CD4-positive, alpha-beta T cell (primary cell): ENCODE data around the gene PRICKLE4. TPM values are rescaled to one million over a fixed set of nuclear protein-coding genes. Genes with fewer than 3 reads are reported as not detected.

Experiments
- ATAC-seq: fragments of 200-7000 bp; cut with Tn5 transposase; one replicate; pipeline ENCODE4 v1.10.0; 2022; ENCODE audit warnings: mild to moderate bottlenecking; ENCODE audit not compliant: poor library complexity
- CTCF ChIA-PET: fragments of 350-600 bp; sonication (Branson Sonifier 250); formaldehyde crosslinking; loops from one replicate; lab custom pipeline; 2021; ENCODE audit warnings: antibody characterized with exemption, inconsistent platforms; lab: Charles Lee
- POLR2A ChIA-PET: fragments of 350-600 bp; sonication (Branson Sonifier 250); formaldehyde crosslinking; loops from one replicate; lab custom pipeline; 2021; ENCODE audit warnings: antibody characterized with exemption, inconsistent platforms; lab: Charles Lee
- DNase-seq, 14 experiments: peaks; one replicate each; pipeline ENCODE4 v3.0.0-alpha.2; 2013 to 2020; ENCODE audit warnings: mixed read lengths in 2 of 14
- H3K27ac ChIP-seq, 2 donors: one replicate each; pipeline versions ENCODE4 v1.5.1 to v1.7.0; 2013; ENCODE audit warnings: low read length in 2 of 2, low read depth in 1 of 2, mild to moderate bottlenecking in 1 of 2
- H3K27me3 ChIP-seq, 2 experiments: 1 replicate in 1 of 2; 2 replicates in 1 of 2; pipeline versions ENCODE4 v1.6.1 to v1.7.0; 2013; ENCODE audit warnings: low read length in 2 of 2, control low read depth in 1 of 2, mild to moderate bottlenecking in 1 of 2, moderate library complexity in 1 of 2; ENCODE audit not compliant: insufficient read depth in 2 of 2, control insufficient read depth in 1 of 2
- H3K36me3 ChIP-seq: one replicate; pipeline ENCODE4 v1.6.1; 2013; ENCODE audit warnings: low read length, control low read depth; ENCODE audit not compliant: insufficient read depth
- H3K4me1 ChIP-seq: one replicate; pipeline ENCODE4 v1.6.1; 2013; ENCODE audit warnings: low read length, control low read depth; ENCODE audit not compliant: insufficient read depth
- H3K4me3 ChIP-seq: one replicate; pipeline ENCODE4 v1.5.1; 2013; ENCODE audit warnings: mild to moderate bottlenecking, low read length, moderate library complexity
- H3K9me3 ChIP-seq, 2 experiments: 1 replicate in 1 of 2; 2 replicates in 1 of 2; pipeline versions ENCODE4 v1.6.1 to v1.7.0; 2013; ENCODE audit warnings: low read length in 2 of 2, mild to moderate bottlenecking in 2 of 2, control low read depth in 1 of 2, moderate library complexity in 1 of 2; ENCODE audit not compliant: control insufficient read depth in 1 of 2, insufficient read depth in 1 of 2
- H3K27ac Mint-ChIP-seq: one replicate; pipeline ENCODE4 v1.8.0; 2020; ENCODE audit warnings: mixed read lengths
- H3K27me3 Mint-ChIP-seq: one replicate; pipeline ENCODE4 v1.8.0; 2021; ENCODE audit warnings: mixed read lengths
- H3K36me3 Mint-ChIP-seq: one replicate; pipeline ENCODE4 v1.8.0; 2021; ENCODE audit warnings: low read depth, mixed read lengths
- H3K4me1 Mint-ChIP-seq: one replicate; pipeline ENCODE4 v1.8.0; 2021; ENCODE audit warnings: low read depth, mixed read lengths
- H3K4me3 Mint-ChIP-seq: one replicate; pipeline ENCODE4 v1.8.0; 2020; ENCODE audit warnings: mild to moderate bottlenecking, mixed read lengths
- H3K9me3 Mint-ChIP-seq: one replicate; pipeline ENCODE4 v1.8.0; 2020; ENCODE audit warnings: mixed read lengths
- CTCF ChIP-seq: fragments of 200-600 bp; IDR thresholded peaks from one replicate; pipeline ENCODE4 v1.8.0; 2022; ENCODE audit warnings: antibody characterized with exemption, mild to moderate bottlenecking
- intact Hi-C, 2 experiments: fragments of 100-400 bp; cut with DNase I in 1 of 2; cut with micrococcal nuclease in 1 of 2; formaldehyde crosslinking; loops; one replicate each; pipeline versions ENCODE4 v1.15.1 to v1.9.0; 2023 to 2025; cut with DNase I, micrococcal nuclease
- total RNA-seq, 174 experiments: library from RNA in 2 of 174; stranded (reverse) in 2 of 174; gene quantifications; one replicate each; pipeline ENCODE4 v1.2.3 and lab custom pipeline; 2021 to 2026

The PRICKLE4 gene
- total RNA-seq, 2 experiments from 2014 or later: not detected

- Mint-ChIP-seq H3K27ac (no peak overlapping the region), H3K9me3 (no peaks in the 10 kb centered on the region), H3K36me3 (no peaks in the 10 kb centered on the region), H3K27me3 (no peaks in the 10 kb centered on the region), H3K4me3 (no peak overlapping the region), H3K4me1 (no peaks in the 10 kb centered on the region)
- ChIA-PET POLR2A (no interaction called here), CTCF (no interaction called here)
- H3K36me3 ChIP-seq: no peaks in the 10 kb centered on the region
- no peak overlapping the region for H3K27ac ChIP-seq
- H3K27me3 ChIP-seq: no peaks in the 10 kb centered on the region
- no peaks in the 10 kb centered on the region for H3K4me1 ChIP-seq
- TF ChIP-seq CTCF: no peak
- intact Hi-C loops: no loop called here
- H3K9me3 ChIP-seq: no peaks in the 10 kb centered on the region
- H3K4me3 ChIP-seq: no peak overlapping the region
- ATAC-seq: no peak
- no peak for DNase-seq
Observed at GRCh38 chr6:41758641-41759035, 21.9 kb upstream of the PRICKLE4 start.

GRCh38 chr6:41759106-41759904 lies 21.3 kb upstream of the PRICKLE4 start:
- no peaks in the 10 kb centered on the region for H3K27me3 ChIP-seq
- no peak for TF ChIP-seq CTCF
- H3K36me3 Mint-ChIP-seq: no peaks in the 10 kb centered on the region
- ChIA-PET CTCF (no interaction called here), POLR2A (no interaction called here)
- no peak overlapping the region for H3K4me3 ChIP-seq
- DNase-seq (no peak), ATAC-seq (no peak)
- intact Hi-C loops: no loop called here
- H3K36me3 ChIP-seq: no peaks in the 10 kb centered on the region
- no peak overlapping the region for H3K27ac Mint-ChIP-seq
- H3K4me3 Mint-ChIP-seq: no peak overlapping the region
- no peak overlapping the region for H3K27ac ChIP-seq
- H3K4me1 Mint-ChIP-seq: no peaks in the 10 kb centered on the region
- H3K27me3 Mint-ChIP-seq: no peaks in the 10 kb centered on the region
- H3K9me3 ChIP-seq: no peaks in the 10 kb centered on the region
- H3K9me3 Mint-ChIP-seq: no peaks in the 10 kb centered on the region
- no peaks in the 10 kb centered on the region for H3K4me1 ChIP-seq

GRCh38 chr6:41759905-41760579 lies 20.5 kb upstream of the PRICKLE4 start:
- Histone ChIP-seq H3K36me3 (no peaks in the 10 kb centered on the region), H3K4me3 (no peak overlapping the region), H3K27me3 (no peaks in the 10 kb centered on the region), H3K27ac (no peak overlapping the region), H3K4me1 (no peaks in the 10 kb centered on the region), H3K9me3 (no peaks in the 10 kb centered on the region)
- TF ChIP-seq CTCF: no peak
- Mint-ChIP-seq H3K4me3 (no peak overlapping the region), H3K27me3 (no peaks in the 10 kb centered on the region), H3K4me1 (no peaks in the 10 kb centered on the region), H3K27ac (no peak overlapping the region), H3K9me3 (no peaks in the 10 kb centered on the region), H3K36me3 (no peaks in the 10 kb centered on the region)
- intact Hi-C loops: no loop called here
- ChIA-PET CTCF (no interaction called here), POLR2A (no interaction called here)
- ATAC-seq (no peak), DNase-seq (no peak)
